DMS79 treated with DMSO at 0.1 percent for 48 hours (cell line): ENCODE measurements around the gene HEY2.
A peak's percentile ranks its signal among the peaks of the same experiment; 100 is the strongest.
"Not testable (repeated sequence)": the region's sequence is repeated elsewhere in the genome, so short reads cannot be mapped to it uniquely, and the experiment has no call there.

ENCODE experiments used
- DNase-seq: peaks from one replicate; lab custom pipeline; 2025; lab: John Stamatoyannopoulos, UW

The HEY2 gene

DNA sequence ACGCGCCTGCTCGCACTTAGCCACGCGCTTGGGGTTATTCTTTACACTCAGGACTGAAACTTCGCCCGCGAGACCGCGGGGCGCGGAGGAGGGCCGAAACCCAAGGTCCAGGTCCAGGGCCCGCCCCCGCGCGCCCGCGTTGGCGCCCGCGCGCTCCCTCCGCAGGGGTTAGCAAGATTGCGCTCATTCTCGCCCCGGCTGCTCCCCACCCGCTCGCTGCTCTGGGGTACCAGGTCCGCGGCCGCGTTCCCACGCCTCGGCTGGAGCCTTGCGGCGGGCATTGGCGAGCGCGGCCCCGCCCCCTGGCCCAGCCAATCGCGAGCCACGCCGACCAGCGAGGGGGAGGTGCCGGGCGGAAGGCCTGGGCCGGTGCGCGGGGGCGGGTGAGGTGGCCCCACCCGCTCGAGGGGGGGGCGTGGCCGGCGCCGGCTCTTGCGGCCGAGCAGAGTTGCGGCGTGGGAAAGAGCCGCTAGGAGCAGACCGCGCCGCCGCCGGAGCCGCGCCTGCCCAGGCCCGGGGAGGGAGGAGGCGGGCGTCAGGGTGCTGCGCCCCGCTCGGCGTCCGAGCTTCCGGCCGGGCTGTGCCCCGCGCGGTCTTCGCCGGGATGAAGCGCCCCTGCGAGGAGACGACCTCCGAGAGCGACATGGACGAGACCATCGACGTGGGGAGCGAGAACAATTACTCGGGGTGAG lies at the start of gene HEY2:
HEY2 (plus strand) TSS at position 460 of the 692 bp plus-strand sequence; CDS start at position 605, 145 bp downstream.
- DNase-seq, result peak; percentile 84

GRCh38 chr6:125700581-125701353 lies 48.7 kb upstream of the HEY2 start:
- no peak for DNase-seq

- DNase-seq, result no peak
Measured at GRCh38 chr6:125701354-125701668, 48.1 kb upstream of the HEY2 start.

DNA sequence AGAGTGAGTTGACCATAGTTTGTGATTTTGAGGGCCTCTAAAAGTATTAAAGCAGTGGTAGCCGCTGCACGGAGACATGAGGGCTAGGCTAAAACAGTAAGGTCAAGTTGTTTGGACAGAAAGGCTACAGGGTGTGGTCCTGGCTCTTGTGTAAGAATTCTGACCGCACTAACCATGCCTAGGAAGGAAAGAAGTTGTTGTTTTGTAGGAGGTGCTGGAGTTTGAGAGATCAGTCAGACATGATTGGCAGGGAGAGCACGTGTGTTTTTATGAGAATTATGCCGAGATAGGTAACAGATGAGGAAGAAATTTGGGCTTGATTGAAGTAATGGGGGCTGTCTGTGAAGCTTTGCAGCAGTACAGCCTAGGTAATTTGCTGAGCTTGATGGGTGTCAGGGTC lies 45.5 kb upstream of the HEY2 start:
- DNase-seq, result not testable (repeated sequence)

- no peak for DNase-seq
Measured at GRCh38 chr6:125707615-125708243, 41.7 kb upstream of the HEY2 start.

DNA sequence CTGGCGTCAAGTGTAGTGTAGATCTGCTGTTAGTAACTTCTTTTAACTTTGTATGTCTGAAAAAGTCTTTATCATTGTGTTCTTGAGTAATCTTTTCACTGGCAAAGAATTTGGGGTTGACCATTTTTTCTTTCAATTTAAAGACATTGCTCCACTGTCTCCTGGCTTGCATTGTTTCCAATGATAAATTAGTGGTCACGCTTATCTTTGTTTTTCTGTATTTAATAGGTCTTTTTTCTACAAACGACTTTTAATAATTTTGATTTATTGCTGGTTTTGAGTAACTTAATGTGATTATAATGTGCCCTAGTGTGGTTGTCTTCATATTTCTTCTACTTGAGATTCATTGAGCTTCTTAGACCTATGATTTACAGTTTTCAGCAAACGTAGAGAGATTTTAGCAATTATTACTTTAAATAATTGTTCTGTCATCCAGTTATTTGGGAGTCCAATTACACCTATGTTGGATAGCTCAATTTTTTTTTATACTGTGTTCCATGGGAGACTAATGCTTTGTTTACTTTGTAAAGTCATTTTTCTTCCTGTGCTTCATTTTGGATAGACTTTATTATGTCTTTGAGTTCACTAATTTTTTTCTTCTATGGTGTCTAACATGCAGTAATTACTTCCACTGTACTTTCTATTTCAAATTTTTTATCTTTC lies 38.3 kb upstream of the HEY2 start:
- no peak for DNase-seq

DNA sequence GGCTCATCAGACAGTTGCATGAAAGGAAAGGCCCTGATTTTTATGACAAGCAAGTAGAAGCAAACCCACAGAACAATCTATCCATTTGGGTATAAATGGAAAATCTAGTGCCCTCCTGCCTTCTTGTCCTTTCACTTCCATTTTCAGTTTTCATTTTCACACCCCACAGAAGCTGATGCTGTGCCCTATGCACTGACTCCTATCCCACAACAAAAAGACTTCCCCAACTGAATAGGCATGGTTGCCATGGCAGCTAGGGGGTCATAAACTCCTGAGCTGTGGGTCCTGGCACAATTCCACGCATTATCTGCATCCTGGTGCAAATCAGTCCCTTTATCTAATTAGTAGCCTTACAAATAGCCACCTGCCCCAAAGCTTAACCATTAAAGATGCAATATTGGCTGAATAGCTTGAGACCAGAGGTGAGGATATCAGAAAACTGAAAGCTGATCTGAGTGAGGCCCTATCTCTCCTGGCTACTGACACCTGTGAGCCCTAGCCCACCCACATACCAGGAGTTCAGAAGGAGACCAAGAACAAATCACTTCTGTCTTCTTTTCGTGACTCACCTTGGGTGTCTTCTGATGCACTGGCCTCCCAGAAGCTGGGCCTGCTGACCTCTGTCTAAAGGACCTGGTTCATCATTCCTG lies 34.9 kb upstream of the HEY2 start:
- no peak for DNase-seq

- no peak for DNase-seq
Measured at GRCh38 chr6:125717120-125717731, 32.2 kb upstream of the HEY2 start.

GRCh38 chr6:125718109-125718508 lies 31.3 kb upstream of the HEY2 start:
- no peak for DNase-seq

DNA sequence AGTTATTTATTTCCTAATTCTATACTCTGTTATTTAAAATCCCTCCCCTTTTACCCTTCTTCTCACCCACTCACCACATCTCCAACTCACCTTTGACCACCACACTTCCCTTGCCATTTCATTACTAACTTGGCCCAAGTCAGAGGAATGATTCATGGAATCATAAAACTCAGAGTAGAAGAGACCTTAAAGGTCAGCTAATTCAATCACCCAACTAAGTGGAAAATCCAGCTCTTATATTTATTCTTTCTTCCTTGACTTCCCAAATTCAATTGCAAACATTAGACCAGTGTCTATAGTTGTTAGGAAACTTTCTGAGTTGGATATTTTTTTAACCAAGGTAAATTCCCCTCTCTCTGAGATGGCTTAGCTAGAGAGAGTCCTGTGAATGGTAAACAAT lies 26.5 kb upstream of the HEY2 start:
- DNase-seq, result no peak

DNA sequence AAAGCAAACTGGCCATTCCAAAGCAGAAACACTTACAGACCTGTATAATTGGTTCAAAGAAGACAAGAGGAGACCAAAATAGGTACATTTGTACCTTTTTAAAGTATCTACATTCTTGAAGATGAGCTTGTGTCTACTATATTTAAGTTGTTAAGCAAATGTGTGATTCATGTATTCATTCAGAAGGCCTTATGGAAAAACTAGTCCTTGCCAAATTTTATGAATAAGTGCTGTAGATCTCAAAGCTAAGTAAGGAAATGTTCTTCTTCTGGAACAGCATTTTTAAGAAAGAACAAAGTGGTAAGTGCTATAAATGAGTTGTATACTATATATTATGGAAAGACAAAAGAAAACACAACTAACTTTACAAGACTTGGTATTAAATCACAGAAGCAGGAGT lies 22.2 kb upstream of the HEY2 start:
- no peak for DNase-seq

DNA sequence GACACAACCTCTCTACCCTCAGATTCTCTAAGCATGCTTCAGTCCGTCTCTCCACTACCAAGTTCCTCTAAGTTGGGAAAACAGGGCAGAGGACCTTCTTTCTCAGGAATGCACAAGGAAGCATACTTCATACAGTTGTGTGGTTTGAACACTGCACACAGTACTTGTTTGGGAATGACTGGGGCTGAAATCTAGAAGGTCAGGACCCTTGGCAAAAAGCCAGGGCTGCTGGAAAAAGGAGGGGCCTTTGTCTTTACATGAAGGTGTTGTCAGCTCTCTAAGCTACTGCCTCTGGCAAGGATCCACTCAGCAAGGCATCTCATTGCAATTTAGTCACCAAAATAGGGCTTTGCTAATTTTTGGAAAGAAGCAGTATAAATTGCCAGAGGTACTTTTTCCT lies 20.7 kb upstream of the HEY2 start:
- DNase-seq, result no peak

- no peak for DNase-seq
Measured at GRCh38 chr6:125729983-125730382, 19.4 kb upstream of the HEY2 start.

GRCh38 chr6:125732398-125732797 lies 17.0 kb upstream of the HEY2 start:
- no peak for DNase-seq

GRCh38 chr6:125733516-125734300 lies 15.7 kb upstream of the HEY2 start:
- no peak for DNase-seq

DNA sequence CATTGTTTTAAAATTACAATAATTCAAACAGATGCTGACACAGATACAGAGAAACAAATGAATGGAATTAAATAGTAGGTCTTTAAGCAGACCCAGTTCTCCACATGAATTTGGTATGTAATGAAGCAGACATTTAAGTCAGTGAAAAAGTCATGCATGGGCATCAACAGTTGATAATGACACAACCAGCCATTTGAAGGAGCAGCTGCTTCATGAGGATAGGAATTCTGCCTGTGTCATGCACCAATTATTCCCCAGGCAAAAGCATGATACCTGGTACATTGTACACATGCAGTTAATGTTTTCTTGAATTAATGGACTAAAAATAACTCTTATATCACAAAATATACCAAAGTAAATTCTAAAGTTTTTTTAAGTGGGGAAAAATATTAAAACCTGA lies 11.2 kb upstream of the HEY2 start:
- no peak for DNase-seq

DNA sequence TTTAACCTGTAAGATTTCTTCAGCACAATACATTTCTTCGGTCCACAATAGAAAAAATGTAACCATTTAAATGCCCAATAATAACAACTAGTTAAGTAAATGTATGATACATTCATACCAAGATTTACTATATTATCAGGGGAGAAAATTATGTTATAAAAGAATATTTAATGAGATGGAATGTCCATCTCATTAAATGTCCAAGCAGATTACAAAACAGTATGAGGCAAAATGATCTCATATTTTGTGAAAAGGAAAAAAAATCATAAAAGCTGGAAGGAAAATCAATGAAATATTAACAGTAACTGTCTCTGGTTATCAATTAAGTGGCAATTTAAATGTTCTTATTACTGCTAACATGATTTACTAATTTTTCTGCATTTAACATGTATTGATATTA lies 10.1 kb upstream of the HEY2 start:
- no peak for DNase-seq

DNA sequence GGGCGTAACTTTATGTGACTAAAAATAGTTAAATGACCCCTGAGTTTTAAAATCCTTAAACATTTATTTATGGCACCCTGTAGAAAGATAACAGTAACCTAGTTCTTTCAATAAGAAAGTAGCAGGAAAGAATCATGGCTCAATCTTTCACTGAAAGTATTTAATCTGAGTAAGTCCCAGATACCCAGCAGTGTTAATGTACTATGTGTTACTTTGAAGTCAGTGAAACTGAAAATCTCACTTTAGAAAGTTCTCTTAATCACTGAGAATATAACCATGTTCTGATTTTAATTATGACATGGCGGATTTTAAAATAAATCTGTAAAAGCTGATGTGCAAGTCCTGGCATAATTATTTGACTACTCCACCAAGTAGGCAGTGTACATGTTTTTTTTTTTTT lies 8.1 kb upstream of the HEY2 start:
- no peak for DNase-seq

DNA sequence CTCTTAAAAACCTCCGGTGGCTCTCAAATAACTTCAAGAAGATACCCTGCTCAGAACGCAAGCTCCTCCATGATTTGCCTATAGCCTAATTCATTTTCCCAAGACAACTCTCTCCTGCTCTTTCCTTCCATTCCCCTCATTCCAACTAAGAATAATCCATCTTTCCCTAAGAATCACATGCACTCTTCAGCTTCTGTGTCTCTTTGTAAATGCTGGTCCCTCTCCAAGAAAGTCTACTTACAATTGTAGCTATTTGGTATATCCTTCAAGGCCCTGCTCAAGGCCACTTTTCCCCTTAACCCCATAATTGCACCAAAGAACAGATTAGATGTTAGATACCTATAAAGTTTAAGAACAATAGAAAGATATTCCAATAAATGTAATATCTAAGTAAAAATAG lies 7.4 kb upstream of the HEY2 start:
- no peak for DNase-seq

- DNase-seq, result no peak
Measured at GRCh38 chr6:125742464-125743120, 6.8 kb upstream of the HEY2 start.

DNA sequence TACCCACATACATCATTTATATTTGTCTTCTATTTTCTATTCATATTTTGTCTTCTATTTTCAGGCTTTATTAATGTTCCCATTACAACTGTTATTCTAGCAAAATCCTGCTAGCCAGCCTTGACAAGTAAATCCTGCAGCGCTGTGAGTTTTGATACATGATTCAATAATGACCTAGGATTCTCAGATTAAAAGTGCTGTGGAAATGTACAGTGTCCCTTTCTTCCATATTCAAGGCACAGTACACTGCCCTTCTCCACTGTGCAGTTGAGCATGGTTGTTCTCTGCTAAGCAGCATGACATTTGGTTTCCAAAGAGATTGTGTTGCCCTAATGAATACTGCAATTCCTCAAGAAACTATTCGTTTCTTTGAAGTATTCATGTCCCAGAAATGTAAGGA lies 5.8 kb upstream of the HEY2 start:
- DNase-seq, result no peak
